K562 (cell line): ENCODE results near the gene ENSA. TPM values are rescaled to one million over a fixed set of nuclear protein-coding genes. Genes with fewer than 3 reads are reported as not detected.
"Not testable (repeated sequence)": the region's sequence is repeated elsewhere in the genome, so short reads cannot be mapped to it uniquely, and the experiment has no call there.

Experiments
- ATAC-seq: fragments of 200-7000 bp; cut with Tn5 transposase; 3 replicates; pipeline ENCODE4 v1.9.1; 2020; ENCODE audit warnings: moderate library complexity
- BruUV-seq: library from RNA; stranded (reverse); fragments of 400-500 nt; replicated peaks from 2 replicates; lab custom pipeline; 2021; lab: Mats Ljungman, UMichigan
- CTCF ChIA-PET: fragments of 300-600 bp; formaldehyde crosslinking; extraction: SDS; loops from one replicate; lab custom pipeline; 2021; ENCODE audit warnings: low intra/inter-chr PET ratio; lab: Yijun Ruan, JAX
- POLR2A ChIA-PET: fragments of 300-600, 350-650 bp; sonication (Branson Sonifier 250); formaldehyde crosslinking; extraction: SDS; loops from one replicate; lab custom pipeline; 2021; ENCODE audit warnings: antibody characterized with exemption, inconsistent platforms; lab: Yijun Ruan, JAX
- DNase-seq, 4 experiments: peaks; one replicate each; pipeline versions ENCODE4 v3.0.0 to v3.0.0-alpha.2; 2011 to 2018; ENCODE audit warnings: low spot score in 3 of 4, mixed read lengths in 3 of 4; ENCODE audit errors: extremely low read depth in 1 of 4
- FAIRE-seq: peaks from 2 replicates; lab custom pipeline; 2011; peaks lifted over from hg19 to GRCh38; lab: Jason Lieb, UNC
- H2AFZ ChIP-seq: 2 replicates; pipeline ENCODE4 v1.6.0; 2011; ENCODE audit warnings: low read depth, low read length, control low read depth, inconsistent platforms
- H3K27ac ChIP-seq: fragments of 200-600 bp; 3 replicates; pipeline ENCODE4 v1.8.0; 2011; ENCODE audit warnings: low read depth, mild to moderate bottlenecking, control low read depth, inconsistent platforms, low read length, moderate library complexity, mixed read lengths; ENCODE audit errors: extremely low read depth
- H3K27me3 ChIP-seq, 2 experiments: fragments of 300-600 bp in 1 of 2; 2 replicates in 1 of 2; 3 replicates in 1 of 2; pipeline versions ENCODE4 v1.6.0 to v1.8.0; 2011; ENCODE audit warnings: inconsistent platforms in 2 of 2, low read length in 2 of 2, mild to moderate bottlenecking in 1 of 2, mixed read lengths in 1 of 2, moderate library complexity in 1 of 2; ENCODE audit not compliant: control insufficient read depth in 2 of 2, insufficient read depth in 2 of 2
- H3K36me3 ChIP-seq: fragments of 300-600 bp; 3 replicates; pipeline ENCODE4 v1.8.0; 2011; ENCODE audit warnings: mild to moderate bottlenecking, low read length, inconsistent platforms; ENCODE audit not compliant: control insufficient read depth, insufficient read depth
- H3K4me1 ChIP-seq, 2 experiments: fragments of 200-600 bp in 1 of 2; replicated peaks in 1 of 2; 2 replicates in 1 of 2; 3 replicates in 1 of 2; pipeline versions ENCODE4 v1.5.1 to v1.8.0; 2011; ENCODE audit warnings: inconsistent platforms in 2 of 2, low read length in 2 of 2, mild to moderate bottlenecking in 1 of 2, mixed read lengths in 1 of 2, moderate library complexity in 1 of 2; ENCODE audit not compliant: control insufficient read depth in 2 of 2, insufficient read depth in 2 of 2
- H3K4me2 ChIP-seq: 2 replicates; pipeline ENCODE4 v1.6.1; 2011; ENCODE audit warnings: low read length, control low read depth, inconsistent platforms, mixed read lengths; ENCODE audit not compliant: insufficient read depth
- H3K4me3 ChIP-seq: fragments of 200-600 bp; sonication (generic), shearing (Covaris generic); 2 replicates; pipeline ENCODE4 v1.5.1; 2016; ENCODE audit warnings: control low read depth, inconsistent platforms
- H3K79me2 ChIP-seq: fragments of 200-600 bp; 3 replicates; pipeline ENCODE4 v1.8.0; 2011; ENCODE audit warnings: low read length, inconsistent platforms; ENCODE audit not compliant: control insufficient read depth, insufficient read depth
- H3K9ac ChIP-seq, 2 experiments: 2 replicates each; pipeline versions ENCODE4 v1.6.0 to v1.6.1; 2011; ENCODE audit warnings: low read depth in 2 of 2, low read length in 2 of 2, control low read depth in 1 of 2, inconsistent platforms in 1 of 2, mild to moderate bottlenecking in 1 of 2, mixed read lengths in 1 of 2; ENCODE audit not compliant: insufficient read depth in 1 of 2
- H3K9me1 ChIP-seq: one replicate; pipeline ENCODE4 v1.6.0; 2011; ENCODE audit warnings: inconsistent platforms, mild to moderate bottlenecking, low read length, moderate library complexity; ENCODE audit not compliant: control insufficient read depth, insufficient read depth
- H3K9me3 ChIP-seq: replicated peaks from 2 replicates; pipeline ENCODE4 v1.5.1; 2011; ENCODE audit warnings: low read depth, low read length, inconsistent platforms; ENCODE audit not compliant: control insufficient read depth, insufficient read depth
- H4K20me1 ChIP-seq: replicated peaks from 2 replicates; pipeline ENCODE4 v1.6.1; 2011; ENCODE audit warnings: low read length, inconsistent platforms, mixed read lengths; ENCODE audit not compliant: control insufficient read depth, insufficient read depth
- CHD4 ChIP-seq: fragments of 200-600 bp; sonication (generic); IDR thresholded peaks from 3 replicates; pipeline ENCODE4 v1.6.1; 2012; ENCODE audit warnings: low read depth, mild to moderate bottlenecking, mixed read lengths, low read length, inconsistent platforms; ENCODE audit not compliant: insufficient read depth, insufficient replicate concordance, poor library complexity, severe bottlenecking
- KLF1 ChIP-seq: fragments of 450-650 bp; IDR thresholded peaks from 2 replicates; pipeline ENCODE4 v1.6.1; 2016; ENCODE audit warnings: missing genetic modification characterization, missing compliant biosample characterization
- POLR2A ChIP-seq: fragments of 450-650 bp; conservative IDR thresholded peaks from 2 replicates; pipeline ENCODE4 v1.6.1; 2016
- POLR2AphosphoS5 ChIP-seq: IDR thresholded peaks from 2 replicates; pipeline ENCODE4 v1.6.1; 2011; ENCODE audit warnings: mild to moderate bottlenecking, low read depth, low read length, moderate library complexity; ENCODE audit not compliant: control insufficient read depth, insufficient read depth
- PURB ChIP-seq: sonication (generic); formaldehyde crosslinking; IDR thresholded peaks from 2 replicates; pipeline ENCODE4 v1.9.0; 2021; ENCODE audit warnings: low read depth, mild to moderate bottlenecking, missing genetic modification reagents
- YBX1 ChIP-seq: fragments of 450-650 bp; IDR thresholded peaks from 2 replicates; pipeline ENCODE4 v1.7.1; 2016; ENCODE audit warnings: mild to moderate bottlenecking
- WGBS: fragments of 100-300 bp; shearing (Covaris generic); methylation state at CpG from one replicate; pipeline ENCODE4 v1.1.6; 2016; ENCODE audit warnings: low coverage, mixed read lengths; ENCODE audit not compliant: insufficient coverage; ENCODE audit errors: missing lambda C conversion rate; 5-methylcytosine and 5-hydroxymethylcytosine counted together
- in situ Hi-C: fragments of 300-500 bp; cut with MboI; formaldehyde crosslinking; loops from 4 replicates; pipeline ENCODE4 v1.15.0; 2018; ENCODE audit warnings: inconsistent platforms, mixed read lengths
- intact Hi-C: fragments of 100-400 bp; cut with micrococcal nuclease; formaldehyde crosslinking; loops from 2 replicates; pipeline ENCODE4 v1.14.2; 2022
- polyA plus RNA-seq, 8 experiments: library from polyadenylated mRNA; depleted of rRNA in 4 of 8; stranded (reverse) in 5 of 8; unstranded in 3 of 8; fragments of >200 nt; fragmentation: Nextera tagmentation in 2 of 8; fragmentation: Illumina TruSeq in 1 of 8; extraction: Ambion mirVana in 2 of 8; extraction: Trizol in 1 of 8; gene quantifications; 2 replicates each; pipeline versions ENCODE4 v1.2.1 to v1.2.3, GENCODE V29; 2011 to 2014; ENCODE audit warnings: inconsistent platforms in 1 of 8, missing spikeins in 1 of 8
- total RNA-seq, 7 experiments: library from RNA; depleted of rRNA in 6 of 7; stranded (reverse); fragments of >200 nt in 6 of 7; fragmentation: Illumina TruSeq in 2 of 7; extraction: Trizol in 2 of 7; gene quantifications; 2 replicates each; pipeline versions ENCODE4 v1.2.1 to v1.2.3, GENCODE V29; 2011 to 2021; ENCODE audit warnings: low replicate concordance in 1 of 7

The ENSA gene
- total and polyA plus RNA-seq, 9 of the 15 experiments (the other 6 are each of a cell fraction or from before 2014, with no cell fraction given): 68.1 to 605 (median 188) TPM

- H3K4me1 ChIP-seq: peaks cover 25 to 33% of the 10 kb centered on the region in 2 experiments
- no peak overlapping the region for H3K4me2 ChIP-seq
- H3K79me2 ChIP-seq: peaks cover 62% of the 10 kb centered on the region
- H3K9me1 ChIP-seq: no peaks in the 10 kb centered on the region
- in situ Hi-C loops (no loop called here), intact Hi-C loops (loop anchor here (10.0 kb wide), 2 partner anchors 141 to 299 kb away; partner anchors contain the start of genes SETDB1 and TARS2)
- TF ChIP-seq CHD4: no peak
- TF ChIP-seq POLR2A: peak; percentile 21; the same call in 1 of the 2 replicates
- TF ChIP-seq YBX1: no peak
- TF ChIP-seq PURB (CRISPR knock-in tag): no peak
- TF ChIP-seq POLR2AphosphoS5: peak; percentile 23; the same call in 1 of the 2 replicates
- no peak for TF ChIP-seq KLF1 (tag)
- H4K20me1 ChIP-seq: no peaks in the 10 kb centered on the region
- H2AFZ ChIP-seq: no peak overlapping the region
- H3K36me3 ChIP-seq: peaks cover 63% of the 10 kb centered on the region
- DNase-seq (no peak), ATAC-seq (no peak), FAIRE-seq (no peak)
- ChIA-PET CTCF (no interaction called here), POLR2A (no interaction called here)
- H3K9me3 ChIP-seq: no peaks in the 10 kb centered on the region
- BruUV-seq: no TSS peak
- H3K9ac ChIP-seq: no peak overlapping the region
- WGBS: 88% methylated on average over 2 of the region's 2 CpGs
- H3K27ac ChIP-seq: no peak overlapping the region
- H3K4me3 ChIP-seq: no peak overlapping the region
- no peaks in the 10 kb centered on the region for H3K27me3 ChIP-seq
Measured at GRCh38 chr1:150626150-150626549, 3.3 kb downstream of the ENSA start.

GRCh38 chr1:150624546-150624945 lies 4.9 kb downstream of the ENSA start:
- BruUV-seq, H3K27ac ChIP-seq, in situ Hi-C loops, H3K9me3 ChIP-seq, H2AFZ ChIP-seq, H4K20me1 ChIP-seq, DNase-seq, FAIRE-seq, H3K4me2 ChIP-seq, H3K27me3 ChIP-seq, H3K9ac ChIP-seq, H3K4me3 ChIP-seq, ATAC-seq, H3K9me1 ChIP-seq, CTCF ChIA-PET: not testable (repeated sequence)
- Histone ChIP-seq H3K36me3 (peaks cover 76% of the 10 kb centered on the region), H3K4me1 (peaks cover 27 to 46% of the 10 kb centered on the region in 2 experiments), H3K79me2 (peaks cover 51% of the 10 kb centered on the region)
- 82% methylated on average over 1 of the region's 1 CpG for WGBS
- POLR2A ChIA-PET: interaction anchor here (0.6 to 1.4 kb wide), 5 partner anchors 45 to 358 kb away, joined by 3 to 7 read pairs (median 3); partner anchors contain the start of genes ANXA9, GOLPH3L and MCL1
- intact Hi-C loops: loop anchor here (10.0 kb wide), 2 partner anchors 140 to 300 kb away; partner anchors contain the start of genes SETDB1 and TARS2
